Neural progenitor cell (in vitro differentiated cells): ENCODE results near the gene CRK. TPM values are rescaled to one million over a fixed set of nuclear protein-coding genes. Genes with fewer than 3 reads are reported as not detected.
A peak's percentile ranks its signal among the peaks of the same experiment; 100 is the strongest.

Experiments used
- DNase-seq: peaks from one replicate; pipeline ENCODE4 v3.0.0-alpha.2; 2016; ENCODE audit warnings: low spot score
- H2AFZ ChIP-seq: fragments of 200-600 bp; sonication (generic); replicated peaks from 2 replicates; pipeline ENCODE4 v1.6.1; 2016; ENCODE audit warnings: antibody characterized with exemption
- H3F3A ChIP-seq: fragments of 200-600 bp; sonication (generic); 2 replicates; pipeline ENCODE4 v1.6.1; 2016; ENCODE audit warnings: antibody characterized with exemption, low read depth
- H3K27ac ChIP-seq: fragments of 200-600 bp; sonication (generic); 2 replicates; pipeline ENCODE4 v1.5.1; 2016; ENCODE audit warnings: mild to moderate bottlenecking
- H3K27me3 ChIP-seq: fragments of 200-600 bp; sonication (generic); 2 replicates; pipeline ENCODE4 v1.6.1; 2016; ENCODE audit warnings: mild to moderate bottlenecking, moderate library complexity
- H3K36me3 ChIP-seq: fragments of 200-600 bp; sonication (generic); 2 replicates; pipeline ENCODE4 v1.5.1; 2016
- H3K4me1 ChIP-seq: fragments of 200-600 bp; sonication (generic); 2 replicates; pipeline ENCODE4 v1.6.1; 2016; ENCODE audit warnings: mixed run types
- H3K4me2 ChIP-seq: fragments of 200-600 bp; sonication (generic); 2 replicates; pipeline ENCODE4 v1.6.1; 2016
- H3K4me3 ChIP-seq: fragments of 200-600 bp; sonication (generic); 2 replicates; pipeline ENCODE4 v1.5.1; 2016
- H3K79me2 ChIP-seq: fragments of 200-600 bp; sonication (generic); 2 replicates; pipeline ENCODE4 v1.6.1; 2016; ENCODE audit warnings: low read depth
- H3K9ac ChIP-seq: fragments of 200-600 bp; sonication (generic); 2 replicates; pipeline ENCODE4 v1.6.1; 2016
- H3K9me3 ChIP-seq: fragments of 200-600 bp; sonication (generic); 2 replicates; pipeline ENCODE4 v1.5.1; 2016; ENCODE audit warnings: low read depth
- H4K20me1 ChIP-seq: fragments of 200-600 bp; sonication (generic); 2 replicates; pipeline ENCODE4 v1.6.1; 2016; ENCODE audit warnings: low read depth
- H3K27ac Mint-ChIP-seq: 3 replicates; pipeline ENCODE4 v1.8.0; 2021; ENCODE audit warnings: mixed read lengths
- H3K27me3 Mint-ChIP-seq: 2 replicates; pipeline ENCODE4 v1.8.0; 2022; ENCODE audit warnings: low read depth, mild to moderate bottlenecking, inconsistent platforms, moderate library complexity, mixed read lengths; ENCODE audit not compliant: insufficient read depth
- H3K36me3 Mint-ChIP-seq: 3 replicates; pipeline ENCODE4 v1.8.0; 2021; ENCODE audit warnings: mixed read lengths
- H3K4me1 Mint-ChIP-seq: 3 replicates; pipeline ENCODE4 v1.8.0; 2021; ENCODE audit warnings: mixed read lengths
- H3K4me3 Mint-ChIP-seq: 3 replicates; pipeline ENCODE4 v1.8.0; 2021; ENCODE audit warnings: mild to moderate bottlenecking, moderate library complexity, mixed read lengths
- H3K9me3 Mint-ChIP-seq: 3 replicates; pipeline ENCODE4 v1.8.0; 2020; ENCODE audit warnings: mixed read lengths
- EZH2 ChIP-seq: fragments of 200-600 bp; sonication (generic); IDR thresholded peaks from 2 replicates; pipeline ENCODE4 v1.6.1; 2017; ENCODE audit warnings: antibody characterized with exemption, mild to moderate bottlenecking, moderate library complexity
- EZH2phosphoT487 ChIP-seq: fragments of 200-600 bp; sonication (generic); IDR thresholded peaks from 2 replicates; pipeline ENCODE4 v1.6.1; 2017; ENCODE audit warnings: antibody characterized with exemption
- total RNA-seq: library from RNA; depleted of rRNA; stranded (reverse); fragments of >200 nt; gene quantifications from 2 replicates; pipeline ENCODE4 v1.2.3, GENCODE V29; 2015; ENCODE audit warnings: low replicate concordance
- TF ChIP-seq, protein P1 (sequence below): fragments of 200-600 bp; sonication (generic); IDR thresholded peaks from 2 replicates; pipeline ENCODE4 v1.5.1; 2017; ENCODE audit warnings: antibody characterized with exemption, mild to moderate bottlenecking

Gene CRK
- total RNA-seq, 1 donor from 2014 or later: 59.6 TPM

DNA sequence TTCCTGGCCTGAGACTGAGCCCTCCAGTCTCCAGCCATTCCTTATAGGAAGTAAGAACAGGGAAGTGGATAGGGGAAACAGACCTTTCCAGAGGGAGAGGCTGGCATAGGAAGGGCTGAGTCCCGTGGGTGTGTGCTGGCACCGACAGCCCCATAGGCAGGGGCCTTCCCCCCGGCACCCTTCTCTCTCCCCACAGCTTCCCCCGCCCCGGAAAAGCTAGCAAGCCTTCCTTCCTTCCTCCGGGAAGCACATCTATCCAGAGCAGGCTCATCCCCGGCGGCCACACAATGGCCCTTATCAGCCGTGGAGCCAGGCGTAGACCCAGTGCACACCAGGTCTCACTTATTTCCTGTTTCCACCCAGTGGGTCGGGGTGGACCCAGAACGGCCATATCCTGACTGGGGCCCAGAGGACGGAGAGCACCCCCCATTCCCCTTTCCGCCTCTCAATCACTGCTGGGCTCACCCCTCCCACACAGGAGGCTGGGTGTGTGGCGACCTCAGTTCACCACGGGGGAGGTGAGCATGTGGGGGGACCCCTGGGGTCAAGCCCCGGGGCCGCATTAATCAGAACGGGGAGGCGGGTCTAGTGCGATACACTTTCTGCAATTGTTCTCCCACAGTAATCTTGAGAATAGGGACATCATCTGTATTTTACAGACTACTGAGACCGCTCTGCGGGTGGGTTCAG lies 37.4 kb upstream of the CRK start:
- Histone ChIP-seq H3K9ac (no peak overlapping the region), H3K79me2 (peaks cover 16% of the 10 kb centered on the region), H3K4me2 (peak overlapping the region; percentile 91), H4K20me1 (peaks cover 21% of the 10 kb centered on the region), H3K27ac (no peak overlapping the region), H3F3A (peaks cover 26% of the 10 kb centered on the region), H3K36me3 (no peaks in the 10 kb centered on the region), H2AFZ (no peak overlapping the region), H3K27me3 (peaks cover 13% of the 10 kb centered on the region), H3K4me1 (peaks cover 8% of the 10 kb centered on the region), H3K4me3 (no peak overlapping the region), H3K9me3 (no peaks in the 10 kb centered on the region)
- no peak for DNase-seq
- Mint-ChIP-seq H3K36me3 (no peaks in the 10 kb centered on the region), H3K27ac (peak overlapping the region; percentile 69), H3K27me3 (peaks cover 6% of the 10 kb centered on the region), H3K4me3 (peak overlapping the region; percentile 76), H3K4me1 (peaks cover 24% of the 10 kb centered on the region), H3K9me3 (no peaks in the 10 kb centered on the region)
- TF ChIP-seq, protein P1, sequence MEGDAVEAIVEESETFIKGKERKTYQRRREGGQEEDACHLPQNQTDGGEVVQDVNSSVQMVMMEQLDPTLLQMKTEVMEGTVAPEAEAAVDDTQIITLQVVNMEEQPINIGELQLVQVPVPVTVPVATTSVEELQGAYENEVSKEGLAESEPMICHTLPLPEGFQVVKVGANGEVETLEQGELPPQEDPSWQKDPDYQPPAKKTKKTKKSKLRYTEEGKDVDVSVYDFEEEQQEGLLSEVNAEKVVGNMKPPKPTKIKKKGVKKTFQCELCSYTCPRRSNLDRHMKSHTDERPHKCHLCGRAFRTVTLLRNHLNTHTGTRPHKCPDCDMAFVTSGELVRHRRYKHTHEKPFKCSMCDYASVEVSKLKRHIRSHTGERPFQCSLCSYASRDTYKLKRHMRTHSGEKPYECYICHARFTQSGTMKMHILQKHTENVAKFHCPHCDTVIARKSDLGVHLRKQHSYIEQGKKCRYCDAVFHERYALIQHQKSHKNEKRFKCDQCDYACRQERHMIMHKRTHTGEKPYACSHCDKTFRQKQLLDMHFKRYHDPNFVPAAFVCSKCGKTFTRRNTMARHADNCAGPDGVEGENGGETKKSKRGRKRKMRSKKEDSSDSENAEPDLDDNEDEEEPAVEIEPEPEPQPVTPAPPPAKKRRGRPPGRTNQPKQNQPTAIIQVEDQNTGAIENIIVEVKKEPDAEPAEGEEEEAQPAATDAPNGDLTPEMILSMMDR: no peak
- TF ChIP-seq EZH2 (no peak), EZH2phosphoT487 (no peak)

DNA sequence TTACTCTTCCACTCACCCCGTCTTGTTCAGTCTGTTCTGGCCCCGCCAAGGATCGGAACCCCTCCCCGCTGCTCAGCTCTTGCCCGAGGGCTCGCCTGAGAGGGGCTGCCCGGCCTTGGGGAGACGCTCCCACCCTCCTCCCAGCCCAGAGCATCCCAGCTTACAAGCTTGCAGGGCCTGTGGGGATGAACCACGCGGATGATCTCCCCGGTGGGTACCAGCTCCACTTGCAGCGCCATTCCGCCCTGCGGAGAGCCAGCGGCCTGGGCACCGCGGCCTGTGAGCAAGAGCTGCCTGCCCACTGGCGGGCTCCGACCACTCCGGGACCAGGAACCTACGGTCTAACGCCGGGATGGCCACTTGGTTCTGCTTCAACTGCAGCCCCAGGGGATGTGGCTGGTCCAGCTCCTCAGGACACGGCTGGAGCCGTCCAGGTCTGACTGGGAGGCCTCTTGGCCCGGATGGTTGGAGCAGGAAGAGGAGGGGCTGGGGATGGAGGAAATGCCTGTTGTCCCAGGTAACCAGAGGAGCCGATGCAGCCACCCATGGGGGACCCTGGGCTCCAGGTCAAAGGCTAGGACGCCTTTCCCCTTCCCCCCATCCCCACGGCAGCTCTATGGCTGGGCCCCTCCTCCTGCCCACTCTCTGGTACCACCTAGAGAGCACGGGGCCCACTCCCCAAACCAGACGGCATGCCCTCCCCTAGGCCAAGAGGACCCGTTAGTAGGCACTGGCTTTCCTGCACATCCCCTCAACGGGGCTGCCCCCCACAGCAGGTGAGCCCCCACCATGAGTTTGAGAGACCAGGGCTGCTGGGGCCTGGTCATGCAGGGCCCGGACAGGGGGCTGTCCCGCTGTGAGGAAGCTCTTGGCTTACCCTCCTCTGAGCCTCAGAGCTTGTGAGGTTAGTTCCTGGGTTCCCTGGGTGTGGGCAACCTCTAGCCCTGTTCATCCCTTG lies 36.5 kb upstream of the CRK start, which contains the start of gene MYO1C:
TSS of gene MYO1C (minus strand) at position 438 of the 958 bp plus-strand sequence. CDS start at position 239, 199 bp downstream.
- peaks cover 6% of the 10 kb centered on the region for H3K27me3 Mint-ChIP-seq
- H3K4me1 ChIP-seq: peaks cover 11% of the 10 kb centered on the region
- H3K4me2 ChIP-seq: peak within 1 kb of the TSS; percentile 91
- H3K4me1 Mint-ChIP-seq: peaks cover 24% of the 10 kb centered on the region
- TF ChIP-seq, protein P1: no peak
- TF ChIP-seq EZH2: peak; percentile 23
- TF ChIP-seq EZH2phosphoT487: no peak
- peak within 1 kb of the TSS; percentile 87 for H3K27ac Mint-ChIP-seq
- peak within 1 kb of the TSS; percentile 84 for H3K4me3 ChIP-seq
- H4K20me1 ChIP-seq: peaks cover 23% of the 10 kb centered on the region
- no peaks in the 10 kb centered on the region for H3K36me3 Mint-ChIP-seq
- no peak within 1 kb of the TSS for H2AFZ ChIP-seq
- H3K9ac ChIP-seq: no peak within 1 kb of the TSS
- H3F3A ChIP-seq: peaks cover 34% of the 10 kb centered on the region
- peak within 1 kb of the TSS; percentile 90 for H3K4me3 Mint-ChIP-seq
- H3K27ac ChIP-seq: no peak within 1 kb of the TSS
- no peaks in the 10 kb centered on the region for H3K9me3 ChIP-seq
- peaks cover 20% of the 10 kb centered on the region for H3K27me3 ChIP-seq
- H3K79me2 ChIP-seq: peaks cover 16% of the 10 kb centered on the region
- DNase-seq: peak; percentile 48
- H3K9me3 Mint-ChIP-seq: no peaks in the 10 kb centered on the region
- H3K36me3 ChIP-seq: no peaks in the 10 kb centered on the region

DNA sequence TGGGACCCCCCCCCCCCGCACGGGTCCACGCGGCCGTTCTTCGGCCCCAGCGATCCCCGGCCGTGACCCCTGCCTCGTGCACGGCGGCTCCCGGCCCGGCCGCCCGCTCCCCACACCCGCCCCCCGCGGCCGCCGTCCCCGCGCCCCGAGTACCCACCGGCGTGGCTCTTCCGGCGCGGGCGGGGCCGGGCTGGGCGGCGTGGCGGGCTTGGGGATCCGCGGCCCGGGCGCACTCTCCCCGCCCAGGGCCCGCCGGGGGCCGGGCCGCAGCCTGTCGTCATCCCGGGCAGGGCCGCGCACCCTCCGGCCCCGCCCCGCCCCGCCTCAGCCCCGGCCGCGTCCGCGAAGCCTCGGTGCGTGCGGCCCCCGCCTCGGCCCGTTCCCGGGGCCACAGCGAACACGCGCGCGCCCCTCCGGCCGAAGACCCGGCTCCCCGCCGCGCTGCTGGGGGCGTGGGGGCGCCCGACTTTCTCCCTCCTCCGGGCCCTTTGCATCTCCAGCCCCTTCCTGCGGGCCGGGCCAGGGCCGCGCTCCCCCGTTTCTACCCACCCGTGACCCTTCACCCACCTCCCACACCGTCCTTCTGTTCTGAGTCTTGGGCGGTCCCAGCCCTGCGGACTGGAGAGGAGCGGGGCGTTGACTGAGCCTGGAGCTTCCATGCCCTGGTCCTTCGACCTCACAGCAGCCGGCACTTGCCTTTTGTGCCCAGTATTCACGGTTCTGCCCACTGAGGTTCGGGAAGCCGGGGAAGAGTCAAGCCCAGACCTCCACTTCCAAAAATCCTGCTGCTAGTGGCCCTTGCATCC lies 35.6 kb upstream of the CRK start:
- Mint-ChIP-seq H3K9me3 (no peaks in the 10 kb centered on the region), H3K27ac (peak overlapping the region; percentile 87), H3K36me3 (no peaks in the 10 kb centered on the region), H3K4me1 (peaks cover 29% of the 10 kb centered on the region), H3K27me3 (peaks cover 7% of the 10 kb centered on the region), H3K4me3 (peak overlapping the region; percentile 90)
- Histone ChIP-seq H3K79me2 (peaks cover 16% of the 10 kb centered on the region), H3F3A (peaks cover 42% of the 10 kb centered on the region), H4K20me1 (peaks cover 24% of the 10 kb centered on the region), H3K4me1 (peaks cover 14% of the 10 kb centered on the region), H3K9me3 (no peaks in the 10 kb centered on the region), H3K9ac (no peak overlapping the region), H3K27ac (no peak overlapping the region), H3K4me2 (peak overlapping the region; percentile 91), H3K27me3 (peaks cover 28% of the 10 kb centered on the region), H3K4me3 (peak overlapping the region; percentile 84), H2AFZ (peak overlapping the region; percentile 81), H3K36me3 (no peaks in the 10 kb centered on the region)
- TF ChIP-seq, protein P1: no peak
- no peak for TF ChIP-seq EZH2
- TF ChIP-seq EZH2phosphoT487: no peak
- peak; percentile 77 for DNase-seq
